ENCODE measurements around the gene ACACB.

GRCh38 chr12:109301643-109302168 is 185.3 kb downstream of the ACACB start:
- TF ChIP-seq REST (IDR thresholded peaks at IDR 0.05; ENCODE audit: insufficient read depth in 1 of 2, low read depth in 2 of 2, low read length in 2 of 2) (no peak), POLR2AphosphoS5 (IDR thresholded peaks at IDR 0.05; ENCODE audit: low read depth, low read length) (no peak), SIN3A (IDR thresholded peaks at IDR 0.05; ENCODE audit: borderline replicate concordance, insufficient read depth, low read length) (no peak), TAF1 (IDR thresholded peaks at IDR 0.05; ENCODE audit: borderline replicate concordance, insufficient read depth, low read length) (no peak), FOXP2 (optimal IDR thresholded peaks at IDR 0.05; ENCODE audit: borderline replicate concordance, extremely low read depth, extremely low read length, insufficient read depth) (no peak)
